HG03575 (cell line): ENCODE data around the gene ZNF362.
"Not testable (repeated sequence)": the region's sequence is repeated elsewhere in the genome, so short reads cannot be mapped to it uniquely, and the experiment has no call there.

Experiments used
- ATAC-seq: cut with Tn5 transposase; IDR thresholded peaks from one replicate; pipeline ENCODE4 v1.9.1; 2021; ENCODE audit not compliant: unreplicated experiment, insufficient number of reproducible peaks, low FRiP score; ENCODE audit errors: extremely low read depth

The ZNF362 gene

GRCh38 chr1:33297911-33298622, 41.8 kb downstream of the ZNF362 start:
- ATAC-seq, result no peak

- no peak for ATAC-seq
Observed at GRCh38 chr1:33298623-33299277, 42.5 kb downstream of the ZNF362 start.

- no peak for ATAC-seq
Observed at GRCh38 chr1:33299461-33300155, 43.3 kb downstream of the ZNF362 start.

- no peak for ATAC-seq
Observed at GRCh38 chr1:33300673-33301072, 44.4 kb downstream of the ZNF362 start.

- no peak for ATAC-seq
Observed at GRCh38 chr1:33301273-33301984, 45.1 kb downstream of the ZNF362 start.

GRCh38 chr1:33302325-33302724, 46.0 kb downstream of the ZNF362 start:
- ATAC-seq, result no peak

- no peak for ATAC-seq
Observed at GRCh38 chr1:33305016-33305415, 48.7 kb downstream of the ZNF362 start.

- no peak for ATAC-seq
Observed at GRCh38 chr1:33305816-33306652, 49.7 kb downstream of the ZNF362 start.

- no peak for ATAC-seq
Observed at GRCh38 chr1:33306653-33307493, 50.6 kb downstream of the ZNF362 start.

- ATAC-seq, result no peak
Observed at GRCh38 chr1:33307494-33307864, 51.2 kb downstream of the ZNF362 start.

- ATAC-seq, result not testable (repeated sequence)
Observed at GRCh38 chr1:33309351-33309750, 53.1 kb downstream of the ZNF362 start.

- no peak for ATAC-seq
Observed at GRCh38 chr1:33310702-33311101, 54.4 kb downstream of the ZNF362 start.

- no peak for ATAC-seq
Observed at GRCh38 chr1:33311706-33312412, 55.6 kb downstream of the ZNF362 start.

- ATAC-seq, result no peak
Observed at GRCh38 chr1:33312413-33312749, 56.1 kb downstream of the ZNF362 start.

GRCh38 chr1:33314416-33314815, 58.1 kb downstream of the ZNF362 start:
- ATAC-seq, result no peak

GRCh38 chr1:33316601-33317000, 60.3 kb downstream of the ZNF362 start:
- no peak for ATAC-seq

GRCh38 chr1:33317354-33317753, 61.1 kb downstream of the ZNF362 start:
- ATAC-seq, result no peak
